Fibroblast of lung (primary cell): ENCODE results near the gene CDKN3.

Experiments used
- EZH2 ChIP-seq: IDR thresholded peaks from 2 replicates; pipeline ENCODE4 v1.5.1; 2012; ENCODE audit warnings: low read length, control low read depth, mild to moderate bottlenecking; ENCODE audit errors: missing control alignments
- TF ChIP-seq, protein P1 (sequence below), 2 donors: IDR thresholded peaks in 1 of 2; conservative IDR thresholded peaks in 1 of 2; 1 replicate in 1 of 2; 2 replicates in 1 of 2; pipeline ENCODE4 v1.5.1; 2011 to 2012; ENCODE audit warnings: low read length in 2 of 2, control low read depth in 1 of 2, inconsistent platforms in 1 of 2, low read depth in 1 of 2, mild to moderate bottlenecking in 1 of 2

- TF ChIP-seq, protein P1, sequence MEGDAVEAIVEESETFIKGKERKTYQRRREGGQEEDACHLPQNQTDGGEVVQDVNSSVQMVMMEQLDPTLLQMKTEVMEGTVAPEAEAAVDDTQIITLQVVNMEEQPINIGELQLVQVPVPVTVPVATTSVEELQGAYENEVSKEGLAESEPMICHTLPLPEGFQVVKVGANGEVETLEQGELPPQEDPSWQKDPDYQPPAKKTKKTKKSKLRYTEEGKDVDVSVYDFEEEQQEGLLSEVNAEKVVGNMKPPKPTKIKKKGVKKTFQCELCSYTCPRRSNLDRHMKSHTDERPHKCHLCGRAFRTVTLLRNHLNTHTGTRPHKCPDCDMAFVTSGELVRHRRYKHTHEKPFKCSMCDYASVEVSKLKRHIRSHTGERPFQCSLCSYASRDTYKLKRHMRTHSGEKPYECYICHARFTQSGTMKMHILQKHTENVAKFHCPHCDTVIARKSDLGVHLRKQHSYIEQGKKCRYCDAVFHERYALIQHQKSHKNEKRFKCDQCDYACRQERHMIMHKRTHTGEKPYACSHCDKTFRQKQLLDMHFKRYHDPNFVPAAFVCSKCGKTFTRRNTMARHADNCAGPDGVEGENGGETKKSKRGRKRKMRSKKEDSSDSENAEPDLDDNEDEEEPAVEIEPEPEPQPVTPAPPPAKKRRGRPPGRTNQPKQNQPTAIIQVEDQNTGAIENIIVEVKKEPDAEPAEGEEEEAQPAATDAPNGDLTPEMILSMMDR (conservative IDR thresholded peaks at IDR 0.05 in 1 of 2, IDR thresholded peaks at IDR 0.05 in 1 of 2; ENCODE audit: low read depth in 1 of 2, low read length in 2 of 2), result no peak
- TF ChIP-seq EZH2, result no peak
Observed at GRCh38 chr14:54396183-54396492, 669 bp upstream of the CDKN3 start.
